ENCODE measurements around the gene GCHFR.

The GCHFR gene

DNA sequence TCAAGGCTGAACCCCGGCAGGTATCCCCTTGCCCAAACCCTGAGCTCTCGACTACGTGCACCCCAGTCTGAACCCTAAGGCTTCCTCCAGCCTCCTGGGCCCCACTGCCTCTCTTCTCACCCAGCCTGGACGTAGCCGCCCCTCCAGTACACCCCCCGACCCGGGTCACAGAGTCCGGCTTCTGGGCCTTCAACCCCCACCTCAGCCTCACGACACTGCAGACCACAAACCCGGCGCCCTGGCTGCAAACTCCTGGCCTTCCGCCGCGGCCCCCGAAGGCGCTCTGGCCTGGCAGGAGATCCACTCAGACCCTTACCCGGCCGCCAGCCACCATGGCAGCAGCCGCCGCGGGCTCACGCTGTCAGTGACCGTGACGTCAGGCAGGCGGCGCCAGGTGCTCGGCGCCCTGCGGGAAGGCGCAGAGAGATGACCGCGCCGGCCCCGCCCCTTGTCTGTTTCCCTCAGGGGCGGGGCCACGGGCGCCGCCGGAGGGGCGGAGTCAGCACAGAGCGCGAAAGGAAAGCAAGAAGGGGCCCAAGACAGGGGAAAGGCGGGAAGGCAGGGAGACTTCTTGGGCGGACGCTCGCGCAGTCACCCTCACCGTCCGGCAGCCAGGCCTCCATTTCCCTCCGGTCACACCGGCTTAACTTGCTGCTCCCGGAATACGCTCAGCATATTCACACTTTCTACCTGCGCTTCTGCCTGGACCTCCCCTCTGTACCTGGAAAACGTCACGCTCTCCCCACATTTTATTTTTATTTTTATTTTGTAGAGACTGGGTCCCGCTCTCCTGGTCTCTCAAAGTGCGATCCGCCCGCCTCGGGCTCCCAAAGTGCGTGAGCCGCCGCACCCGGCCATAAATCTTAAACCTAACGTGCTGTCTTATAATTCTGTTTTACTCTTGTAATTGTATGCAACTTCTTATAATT is 8.7 kb upstream of the GCHFR start, which contains the start of gene RMDN3:
RMDN3 (minus strand) TSS at position 372 of the 929 bp plus-strand sequence. CDS start 471 bp downstream, outside the sequence.
- DNase-seq: peak; percentile 96 to 99 (median 99)

- no peak for DNase-seq
Observed at GRCh38 chr15:40755812-40756208, 8.1 kb upstream of the GCHFR start.

GRCh38 chr15:40756938-40757337 is 6.9 kb upstream of the GCHFR start:
- DNase-seq: no peak

DNA sequence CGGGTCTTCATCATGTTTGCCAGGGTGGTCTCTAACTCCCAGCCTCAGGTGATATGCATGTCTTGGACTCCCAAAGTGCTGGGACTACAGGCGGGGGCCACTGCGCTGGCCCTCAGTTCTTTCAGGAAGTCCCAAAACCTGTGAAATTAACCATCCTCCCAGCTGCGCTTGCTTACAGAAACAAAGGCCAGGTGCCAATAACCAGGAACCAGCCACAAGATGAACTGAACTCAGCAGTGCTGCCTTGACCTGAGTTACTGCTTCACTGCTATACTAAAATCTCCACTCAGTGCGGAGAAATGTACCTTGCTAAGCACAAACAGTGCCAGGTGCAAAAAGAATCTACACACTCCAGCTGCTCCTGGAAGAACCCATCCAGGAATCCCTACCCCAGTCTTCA is 3.9 kb upstream of the GCHFR start:
- no peak for DNase-seq

- DNase-seq: peak in 1 of 3 donors; percentile 53
Observed at GRCh38 chr15:40762919-40763800, 708 bp upstream of the GCHFR start.

GRCh38 chr15:40764629-40765103 is 798 bp downstream of the GCHFR start:
- no peak for DNase-seq

GRCh38 chr15:40766194-40766815 is 2.4 kb downstream of the GCHFR start:
- DNase-seq: no peak

DNA sequence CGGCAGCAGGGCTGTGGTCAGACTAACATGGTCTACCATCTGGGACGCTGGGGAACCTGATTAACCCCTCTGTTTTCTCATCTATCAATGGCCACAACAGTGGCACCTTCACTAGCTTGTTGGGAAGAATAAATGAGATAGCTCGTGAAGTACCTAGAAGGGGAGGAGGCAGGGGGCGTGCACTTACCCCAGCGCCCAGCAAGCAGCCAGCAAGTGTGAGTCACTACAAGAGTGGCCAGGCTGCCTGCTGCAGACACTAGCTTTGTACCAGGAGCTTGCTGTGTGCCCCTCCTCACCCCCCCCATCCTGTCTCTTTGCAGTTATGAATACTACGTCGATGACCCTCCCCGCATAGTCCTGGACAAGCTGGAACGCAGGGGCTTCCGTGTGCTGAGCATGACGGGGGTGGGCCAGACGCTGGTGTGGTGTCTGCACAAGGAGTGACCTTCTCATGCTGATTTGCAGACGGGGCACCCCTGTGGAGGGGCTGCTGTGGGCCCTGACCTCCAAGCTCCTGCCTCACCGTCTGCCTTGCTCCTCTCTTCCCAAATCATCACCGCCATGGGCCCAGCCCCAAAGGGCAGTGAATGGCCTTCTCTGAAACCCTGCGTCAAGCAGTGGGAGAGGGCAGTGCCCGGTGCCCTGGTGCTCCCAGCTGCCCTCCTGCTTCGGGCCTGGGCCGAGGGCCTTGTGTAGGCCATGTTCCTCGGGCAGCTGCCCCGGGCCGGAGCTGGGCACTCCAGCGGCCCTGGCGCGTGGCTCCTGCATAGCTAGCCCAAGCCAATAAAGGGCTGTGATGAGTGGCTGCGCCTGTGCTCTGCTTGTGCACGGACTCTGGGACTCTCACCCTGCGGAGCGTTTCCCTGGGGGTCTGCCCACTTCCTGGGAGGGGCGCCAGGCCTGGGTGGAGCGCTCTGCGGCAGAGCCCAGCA is 3.3 kb downstream of the GCHFR start:
- no peak for DNase-seq

DNA sequence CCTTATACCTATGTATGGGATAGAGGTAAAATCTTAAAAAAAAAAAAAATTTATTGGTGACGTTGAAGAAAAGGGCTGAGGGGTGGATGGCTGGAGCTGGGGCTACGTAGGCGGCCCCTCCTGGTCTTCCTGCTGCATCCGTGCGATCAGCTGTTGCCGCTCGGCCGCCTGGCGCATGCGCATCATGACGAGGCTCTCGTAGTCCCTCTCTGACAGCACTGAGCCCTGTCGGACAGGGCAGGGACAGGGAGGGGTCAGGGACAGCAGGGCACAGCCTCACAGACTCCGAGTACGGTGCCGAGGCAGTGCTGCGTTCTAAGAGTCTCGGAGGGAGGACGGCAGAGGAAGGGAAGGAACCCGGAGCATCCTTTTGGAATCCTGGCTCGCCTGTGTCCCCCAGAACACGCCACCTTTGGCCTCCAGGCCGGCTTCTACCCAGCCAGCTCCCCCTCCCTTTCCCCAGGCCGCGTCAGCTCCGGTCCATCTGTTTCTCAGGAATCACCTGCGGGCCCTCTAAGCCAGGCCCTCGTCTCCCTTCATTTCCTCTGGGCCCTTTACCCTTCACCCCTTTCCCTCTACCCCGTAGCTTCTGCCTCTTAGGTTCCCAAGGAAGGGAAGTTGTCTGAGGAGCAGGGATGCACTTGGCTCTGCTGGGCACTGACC is 4.1 kb downstream of the GCHFR start:
- DNase-seq: no peak

DNA sequence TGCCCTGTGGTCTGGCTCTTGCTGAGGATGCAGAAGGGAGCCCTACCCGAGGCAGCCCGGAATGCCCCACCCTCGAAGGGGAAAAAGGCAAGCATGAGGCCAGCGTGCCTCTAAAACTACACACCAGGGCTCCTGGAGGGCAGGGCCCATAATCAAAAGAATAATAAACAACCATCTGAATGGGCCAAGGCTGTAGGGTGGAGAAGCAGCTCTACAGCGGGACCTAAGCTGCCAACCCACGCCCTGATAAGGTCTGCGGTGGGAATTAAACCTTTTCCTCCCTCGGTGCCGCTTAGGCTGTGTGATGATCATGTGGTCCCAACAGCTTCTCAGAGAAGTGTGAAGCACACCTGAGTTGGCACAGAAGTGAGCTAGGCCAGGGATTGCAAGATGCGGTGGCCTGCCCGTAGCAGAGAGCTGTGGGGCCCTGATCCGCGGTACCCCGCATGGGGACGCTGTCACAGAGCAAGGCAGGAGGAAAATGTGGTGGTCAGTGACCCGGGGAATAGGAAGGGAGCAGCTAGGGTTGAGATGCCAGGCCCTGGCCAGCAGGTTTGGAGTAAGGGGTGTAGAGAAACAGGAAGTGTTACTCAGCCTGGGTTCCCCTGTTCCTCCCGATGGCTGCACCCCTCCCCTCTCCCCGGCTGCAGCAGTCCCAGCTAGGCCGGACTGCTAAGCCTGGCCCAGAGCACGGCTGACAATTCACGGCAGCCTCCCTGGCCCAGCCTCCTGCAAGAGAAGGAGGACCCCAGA is 4.8 kb downstream of the GCHFR start:
- peak in 1 of 3 donors; percentile 39 for DNase-seq

- peak; percentile 67 to 73 (median 68) for DNase-seq
Observed at GRCh38 chr15:40769274-40770146, 5.6 kb downstream of the GCHFR start, which contains the start of gene C15orf62. TSS of gene C15orf62 (plus strand) at chr15:40769980. CDS start at chr15:40770496, 516 bp downstream.

DNA sequence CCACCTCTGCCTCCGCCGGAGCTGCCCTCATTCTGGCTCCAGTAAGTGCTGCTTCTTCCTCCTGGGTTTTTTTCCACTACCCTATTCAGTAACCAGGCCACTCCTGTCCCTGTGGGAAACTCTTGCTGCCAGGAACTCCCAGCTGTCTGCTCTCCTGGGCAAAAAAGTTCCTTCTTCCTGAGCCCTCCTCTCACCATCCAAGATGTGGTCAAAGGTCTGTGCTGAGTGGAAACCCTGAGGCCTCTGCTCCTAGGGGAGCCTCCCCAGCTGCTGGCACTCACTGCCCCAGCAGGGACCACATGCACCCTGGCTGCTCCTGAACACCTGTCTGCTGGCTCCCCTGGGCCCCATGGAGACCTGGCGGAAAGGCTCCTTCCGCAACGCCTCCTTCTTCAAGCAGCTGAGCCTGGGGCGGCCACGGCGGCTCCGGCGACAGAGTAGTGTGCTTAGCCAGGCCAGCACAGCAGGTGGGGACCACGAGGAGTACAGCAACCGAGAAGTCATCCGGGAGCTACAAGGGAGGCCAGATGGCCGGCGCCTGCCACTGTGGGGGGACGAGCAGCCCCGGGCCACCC is 6.4 kb downstream of the GCHFR start:
- peak in 2 of 3 donors; percentile 28 to 39 for DNase-seq

DNA sequence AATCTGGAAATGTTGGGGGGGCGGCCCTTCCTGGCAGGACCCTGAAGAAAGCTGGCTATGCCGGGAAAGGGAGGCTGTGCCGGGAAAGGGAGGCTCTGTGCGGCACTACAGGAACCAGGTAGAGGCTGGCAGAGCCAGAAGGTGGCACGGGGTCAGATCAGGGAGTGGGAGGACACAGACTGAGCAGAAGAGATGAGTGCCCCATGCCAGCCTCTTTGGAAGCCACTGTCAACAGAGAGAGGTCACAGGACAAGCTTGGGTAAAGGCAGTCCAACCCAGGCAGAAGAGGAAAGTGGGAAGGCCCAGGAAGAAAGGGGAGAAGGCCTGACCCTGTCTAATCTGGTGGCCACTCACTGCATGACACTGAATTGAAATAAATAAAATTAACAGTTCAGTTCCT is 7.4 kb downstream of the GCHFR start:
- no peak for DNase-seq

- DNase-seq: no peak
Observed at GRCh38 chr15:40772014-40772413, 8.1 kb downstream of the GCHFR start.

GRCh38 chr15:40773496-40773895 is 9.6 kb downstream of the GCHFR start:
- DNase-seq: no peak

DNA sequence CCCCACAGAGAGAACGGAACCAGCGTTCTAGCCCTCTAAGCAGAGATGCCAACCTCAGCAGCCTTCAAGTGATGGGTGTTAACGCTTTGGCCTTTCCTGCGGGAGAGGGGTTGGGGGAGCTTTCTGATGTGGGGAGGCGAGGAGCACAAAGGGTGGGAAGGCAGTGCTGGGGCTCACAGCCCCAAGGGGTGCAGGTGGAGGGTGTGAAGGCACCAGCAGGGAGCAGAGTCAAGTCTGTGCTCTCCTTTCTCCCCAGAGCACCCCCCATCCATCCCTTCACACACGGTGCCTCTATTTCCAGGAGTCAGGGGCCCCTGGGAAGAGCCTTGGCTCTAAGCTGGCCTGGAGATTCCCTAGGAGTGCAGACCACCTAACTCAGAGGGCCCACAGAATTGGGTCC is 10.0 kb downstream of the GCHFR start:
- no peak for DNase-seq

DNA sequence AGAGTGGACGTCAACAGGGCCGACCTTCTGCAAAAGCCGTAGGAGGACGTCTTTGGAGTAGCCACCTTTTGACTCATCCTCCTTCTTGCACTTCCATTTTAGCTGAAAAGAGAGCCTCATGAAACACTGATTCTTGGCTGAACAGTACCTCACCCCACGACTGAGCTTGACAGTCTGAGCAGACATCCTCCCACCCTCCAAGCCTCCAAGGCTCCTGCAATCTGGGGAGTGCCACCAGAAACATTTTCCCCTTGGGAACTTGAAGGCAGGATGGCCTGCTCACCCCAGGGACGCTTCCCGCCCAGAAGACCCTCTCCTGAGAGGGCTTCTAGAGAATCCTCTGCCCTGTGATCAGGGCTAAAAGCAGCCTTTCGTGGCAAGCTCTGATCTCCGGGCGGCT is 11.1 kb downstream of the GCHFR start:
- DNase-seq: no peak

DNA sequence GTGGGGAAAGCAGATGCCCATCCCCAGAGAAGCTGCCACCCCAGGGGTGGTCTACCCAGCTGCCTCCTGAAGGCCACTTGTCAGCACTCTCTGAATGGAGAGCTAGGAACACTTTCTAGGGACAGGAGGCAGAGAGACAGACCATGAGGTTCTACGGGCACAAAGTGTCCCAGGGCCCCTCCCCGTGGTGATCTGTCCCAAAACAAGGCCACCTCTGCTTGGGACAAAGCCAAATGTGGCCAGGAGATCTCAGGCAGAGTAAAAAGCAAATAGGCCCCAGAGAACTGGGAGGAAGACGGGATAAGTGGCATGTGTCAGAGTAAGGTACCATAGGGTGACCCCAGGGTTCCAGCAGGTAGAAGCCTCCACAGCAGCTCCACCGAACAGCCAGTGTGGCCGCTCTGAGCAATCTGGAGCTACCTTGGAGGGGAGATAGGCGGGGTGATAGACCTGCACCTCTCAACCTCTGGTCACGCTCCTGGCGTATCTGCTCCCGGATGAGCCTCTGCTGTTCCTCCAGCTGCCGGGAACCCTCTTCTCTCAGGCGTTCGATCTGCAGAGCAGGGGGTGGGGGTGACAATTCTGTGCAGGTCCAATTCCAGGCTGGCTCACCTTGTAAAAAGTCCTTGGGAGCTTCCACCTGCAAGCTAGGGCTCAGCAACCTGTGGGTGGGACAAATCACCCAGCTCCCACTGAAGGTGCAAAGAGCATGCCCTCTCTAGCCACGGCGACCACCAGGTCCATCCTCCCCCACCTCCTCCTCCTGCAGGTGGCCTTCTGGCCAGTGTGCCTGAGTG is 12.1 kb downstream of the GCHFR start:
- DNase-seq: no peak

Data from suppressor macrophage treated with lipopolysaccharide for 1 hour (primary cell).